Kidney (tissue), 14 donors: Measurements from ENCODE around the gene HDLBP. TPM values are rescaled to one million over a fixed set of nuclear protein-coding genes. Genes with fewer than 3 reads are reported as not detected.

ENCODE experiments used
- DNase-seq, 5 donors: peaks; one replicate each; pipeline ENCODE4 v3.0.0-alpha.2; 2013 to 2020
- FAIRE-seq: peaks from 2 replicates; lab custom pipeline; 2012; peaks lifted over from hg19 to GRCh38; lab: Jason Lieb, UNC
- H3K27ac ChIP-seq, 2 donors: one replicate each; pipeline ENCODE4 v1.7.0; 2013; ENCODE audit warnings: low read depth in 2 of 2, low read length in 2 of 2, inconsistent platforms in 1 of 2
- H3K27me3 ChIP-seq: one replicate; pipeline ENCODE4 v1.7.1; 2013; ENCODE audit warnings: low read length, inconsistent platforms; ENCODE audit not compliant: control insufficient read depth, insufficient read depth
- H3K36me3 ChIP-seq, 3 donors: one replicate each; pipeline versions ENCODE4 v1.7.0 to v1.7.1; 2013; ENCODE audit warnings: low read length in 3 of 3, control low read depth in 1 of 3, inconsistent platforms in 1 of 3; ENCODE audit not compliant: insufficient read depth in 3 of 3, control insufficient read depth in 2 of 3
- H3K4me1 ChIP-seq, 3 donors: one replicate each; pipeline versions ENCODE4 v1.7.0 to v1.7.1; 2013; ENCODE audit warnings: low read length in 3 of 3, inconsistent platforms in 1 of 3, low read depth in 1 of 3; ENCODE audit not compliant: control insufficient read depth in 2 of 3, insufficient read depth in 2 of 3
- H3K4me3 ChIP-seq, 3 donors: one replicate each; pipeline versions ENCODE4 v1.7.0 to v1.8.1; 2013; ENCODE audit warnings: low read length in 3 of 3, control low read depth in 1 of 3, inconsistent platforms in 1 of 3
- H3K9ac ChIP-seq, 3 donors: one replicate each; pipeline versions ENCODE4 v1.7.0 to v1.7.1; 2013; ENCODE audit warnings: low read length in 3 of 3, control low read depth in 1 of 3, inconsistent platforms in 1 of 3
- H3K9me3 ChIP-seq, 3 donors: one replicate each; pipeline versions ENCODE4 v1.7.0 to v1.7.1; 2013; ENCODE audit warnings: low read length in 3 of 3, control low read depth in 1 of 3, inconsistent platforms in 1 of 3; ENCODE audit not compliant: control insufficient read depth in 2 of 3, insufficient read depth in 1 of 3
- intact Hi-C: fragments of 100-400 bp; cut with DNase I; formaldehyde crosslinking; loops from one replicate; pipeline ENCODE4 v1.11.1; 2022
- polyA plus RNA-seq: library from polyadenylated mRNA; stranded (reverse); fragments of 350-450 nt; fragmentation: Illumina TruSeq; extraction: RNeasy Lipid Tissue Mini Kit (QIAGEN cat#74804); gene quantifications from one replicate; pipeline ENCODE4 v1.2.3, GENCODE V29; 2014; ENCODE audit warnings: low read depth, low replicate concordance; ENCODE audit not compliant: insufficient read depth
- total RNA-seq: library from RNA; stranded (reverse); fragmentation: NEBNext Ultra II Directional; extraction: Animal tissue kit (Norgen Biotek cat#: 25700); gene quantifications from one replicate; pipeline ENCODE4 v1.2.1, GENCODE V29; 2021
- TF ChIP-seq, protein P1 (sequence below): IDR thresholded peaks from 3 replicates; pipeline ENCODE4 v1.5.1; 2012; ENCODE audit warnings: mild to moderate bottlenecking, moderate library complexity, borderline replicate concordance; ENCODE audit not compliant: insufficient read depth; ENCODE audit errors: extremely low read depth
- donor health status: control.
- donor health status: control.
- donor health status: control.
- donor health status: control.
- donor health status: control.
- donor health status: DM: yes; HTN: yes; CAD: no.
- donor health status: Normal renal cell carcinoma (clear cell type).

HDLBP gene
- total and polyA plus RNA-seq, 2 donors from 2014 or later, result 256 to 356 TPM

DNA sequence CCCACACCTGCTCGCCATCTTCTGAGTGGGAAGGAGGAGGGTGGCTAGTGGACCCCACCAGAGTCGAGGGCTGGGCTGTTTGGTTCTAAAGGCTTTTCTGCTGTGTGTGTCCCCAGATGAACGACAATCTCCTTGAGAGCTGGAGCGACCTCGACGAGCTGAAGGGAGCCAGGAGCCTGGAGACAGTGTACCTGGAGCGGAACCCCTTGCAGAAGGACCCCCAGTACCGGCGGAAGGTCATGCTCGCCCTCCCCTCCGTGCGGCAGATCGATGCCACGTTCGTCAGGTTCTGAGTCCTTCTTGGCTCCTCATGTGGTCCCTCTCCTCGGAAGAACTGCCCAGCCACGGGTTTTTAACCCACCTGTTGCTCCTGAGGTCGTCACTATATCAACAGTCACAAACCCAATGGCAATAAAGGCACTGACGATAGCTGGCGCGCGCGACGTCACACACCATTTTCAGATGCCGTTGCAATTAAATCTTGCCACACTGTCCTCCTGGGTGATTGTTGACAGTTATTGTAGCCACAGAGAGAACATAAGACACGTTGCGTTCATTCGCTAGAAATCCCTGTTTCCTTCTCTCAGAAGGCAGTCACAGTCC is 132.8 kb downstream of the HDLBP start:
- Histone ChIP-seq H3K36me3 (peaks cover 3 to 17% (median 9%) of the 10 kb centered on the region in 3 donors), H3K9me3 (no peaks in the 10 kb centered on the region), H3K9ac (no peak overlapping the region), H3K27ac (no peak overlapping the region), H3K4me3 (no peak overlapping the region), H3K4me1 (no peaks in the 10 kb centered on the region), H3K27me3 (no peaks in the 10 kb centered on the region)
- FAIRE-seq, result no peak
- no peak for DNase-seq
- TF ChIP-seq, protein P1, sequence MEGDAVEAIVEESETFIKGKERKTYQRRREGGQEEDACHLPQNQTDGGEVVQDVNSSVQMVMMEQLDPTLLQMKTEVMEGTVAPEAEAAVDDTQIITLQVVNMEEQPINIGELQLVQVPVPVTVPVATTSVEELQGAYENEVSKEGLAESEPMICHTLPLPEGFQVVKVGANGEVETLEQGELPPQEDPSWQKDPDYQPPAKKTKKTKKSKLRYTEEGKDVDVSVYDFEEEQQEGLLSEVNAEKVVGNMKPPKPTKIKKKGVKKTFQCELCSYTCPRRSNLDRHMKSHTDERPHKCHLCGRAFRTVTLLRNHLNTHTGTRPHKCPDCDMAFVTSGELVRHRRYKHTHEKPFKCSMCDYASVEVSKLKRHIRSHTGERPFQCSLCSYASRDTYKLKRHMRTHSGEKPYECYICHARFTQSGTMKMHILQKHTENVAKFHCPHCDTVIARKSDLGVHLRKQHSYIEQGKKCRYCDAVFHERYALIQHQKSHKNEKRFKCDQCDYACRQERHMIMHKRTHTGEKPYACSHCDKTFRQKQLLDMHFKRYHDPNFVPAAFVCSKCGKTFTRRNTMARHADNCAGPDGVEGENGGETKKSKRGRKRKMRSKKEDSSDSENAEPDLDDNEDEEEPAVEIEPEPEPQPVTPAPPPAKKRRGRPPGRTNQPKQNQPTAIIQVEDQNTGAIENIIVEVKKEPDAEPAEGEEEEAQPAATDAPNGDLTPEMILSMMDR, result no peak
- intact Hi-C loops, result no loop called here

DNA sequence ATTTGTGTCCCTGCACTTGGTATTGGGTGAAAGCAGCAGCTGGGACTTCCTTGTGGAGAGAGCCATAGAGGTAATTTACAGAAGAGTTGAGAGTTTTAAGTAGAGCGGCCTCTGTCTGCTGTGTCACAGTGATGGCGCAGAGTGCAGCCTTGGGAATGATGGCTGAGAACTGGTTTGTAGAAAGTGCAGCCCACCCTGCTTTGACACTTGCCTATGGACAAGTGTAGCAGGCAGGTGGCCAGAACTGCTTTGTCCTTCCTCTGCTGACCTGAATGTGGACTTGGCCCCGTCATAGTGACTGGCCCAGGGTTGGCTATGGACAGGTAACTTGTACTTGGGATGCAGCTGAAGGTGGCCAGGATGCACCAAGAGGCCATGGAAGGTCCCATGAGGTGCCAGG is 133.3 kb downstream of the HDLBP start:
- no peaks in the 10 kb centered on the region for H3K4me1 ChIP-seq
- no peak overlapping the region for H3K9ac ChIP-seq
- FAIRE-seq (no peak), DNase-seq (no peak)
- H3K9me3 ChIP-seq, result no peaks in the 10 kb centered on the region
- no peak overlapping the region for H3K27ac ChIP-seq
- H3K36me3 ChIP-seq, result peaks cover 3 to 21% (median 9%) of the 10 kb centered on the region in 3 donors
- H3K4me3 ChIP-seq, result no peak overlapping the region
- H3K27me3 ChIP-seq, result no peaks in the 10 kb centered on the region
- intact Hi-C loops, result no loop called here
- TF ChIP-seq, protein P1, result no peak

DNA sequence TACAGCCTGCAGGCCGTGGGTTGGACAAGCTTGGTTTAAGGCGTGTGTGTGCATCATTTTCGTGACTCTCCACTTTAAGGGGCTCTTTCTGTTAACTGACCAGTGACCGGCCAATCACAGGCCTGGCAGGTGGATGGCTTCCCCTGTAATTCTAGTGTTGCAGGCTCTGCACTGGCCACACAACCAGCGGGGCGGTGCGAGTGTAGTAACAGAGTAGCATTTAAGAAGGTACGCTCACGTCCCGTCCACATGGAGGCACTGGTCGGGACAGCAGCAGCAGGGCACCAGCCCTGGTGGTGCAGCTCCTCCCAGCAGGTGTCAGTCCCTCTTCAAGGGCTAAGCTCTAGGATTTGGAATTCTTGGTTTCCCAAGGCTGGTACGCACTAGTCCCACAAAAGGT is 135.0 kb downstream of the HDLBP start:
- peaks cover 3 to 23% (median 9%) of the 10 kb centered on the region in 3 donors for H3K36me3 ChIP-seq

More for the DNA sequence above, 135.0 kb downstream of the HDLBP start:
- Histone ChIP-seq H3K9ac (no peak overlapping the region), H3K9me3 (no peaks in the 10 kb centered on the region), H3K4me3 (no peak overlapping the region), H3K27me3 (no peaks in the 10 kb centered on the region), H3K4me1 (no peaks in the 10 kb centered on the region), H3K27ac (no peak overlapping the region)
- DNase-seq (peak in 3 of 5 donors; percentile 30 to 54 (median 31)), FAIRE-seq (no peak)
- intact Hi-C loops, result no loop called here
- TF ChIP-seq, protein P1, result no peak
